Measurements from ENCODE around the gene KCNH1. TPM values are rescaled to one million over a fixed set of nuclear protein-coding genes. Genes with fewer than 3 reads are reported as not detected.

KCNH1 gene
- total RNA-seq, 2 donors from 2014 or later, result 0.40 to 0.64 TPM

- intact Hi-C loops (cut with DNase I), result no loop called here
- DNase-seq, result no peak
- Histone ChIP-seq H3K9me3 (no peaks in the 10 kb centered on the region), H3K4me3 (no peak overlapping the region), H3K4me1 (no peaks in the 10 kb centered on the region), H3K27me3 (no peaks in the 10 kb centered on the region), H3K27ac (no peak overlapping the region), H3K9ac (ENCODE audit: low read depth in 2 of 2, low read length in 2 of 2) (no peak overlapping the region), H3K36me3 (no peaks in the 10 kb centered on the region)
- no peak for TF ChIP-seq CTCF (IDR thresholded peaks at IDR 0.05)
These were observed 319.4 kb downstream of the KCNH1 start for GRCh38 chr1:210814382-210815123.

GRCh38 chr1:210801501-210801900, 332.4 kb downstream of the KCNH1 start:
- DNase-seq, result no peak
- Histone ChIP-seq H3K4me1 (no peaks in the 10 kb centered on the region), H3K27ac (no peak overlapping the region), H3K27me3 (no peaks in the 10 kb centered on the region), H3K9ac (ENCODE audit: low read depth in 2 of 2, low read length in 2 of 2) (no peak overlapping the region), H3K36me3 (no peaks in the 10 kb centered on the region), H3K9me3 (no peaks in the 10 kb centered on the region), H3K4me3 (no peak overlapping the region)
- no peak for TF ChIP-seq CTCF (IDR thresholded peaks at IDR 0.05)
- intact Hi-C loops (cut with DNase I), result no loop called here

- no peaks in the 10 kb centered on the region for H3K36me3 ChIP-seq
- H3K9ac ChIP-seq (ENCODE audit: low read depth in 2 of 2, low read length in 2 of 2), result no peak overlapping the region
- intact Hi-C loops (cut with DNase I), result no loop called here
- H3K27ac ChIP-seq, result no peak overlapping the region
- H3K9me3 ChIP-seq, result no peaks in the 10 kb centered on the region
- DNase-seq, result no peak
- H3K27me3 ChIP-seq, result no peaks in the 10 kb centered on the region
- H3K4me1 ChIP-seq, result no peaks in the 10 kb centered on the region
- H3K4me3 ChIP-seq, result no peak overlapping the region
- no peak for TF ChIP-seq CTCF (IDR thresholded peaks at IDR 0.05)
These were observed 333.2 kb downstream of the KCNH1 start for GRCh38 chr1:210800756-210801155.

- no peaks in the 10 kb centered on the region for H3K27me3 ChIP-seq
- H3K9me3 ChIP-seq, result no peaks in the 10 kb centered on the region
- H3K27ac ChIP-seq, result no peak overlapping the region
- intact Hi-C loops (cut with DNase I), result no loop called here
- no peak for TF ChIP-seq CTCF (IDR thresholded peaks at IDR 0.05)
- no peak overlapping the region for H3K4me3 ChIP-seq
- no peak for DNase-seq
- H3K36me3 ChIP-seq, result no peaks in the 10 kb centered on the region
- no peaks in the 10 kb centered on the region for H3K4me1 ChIP-seq
- H3K9ac ChIP-seq (ENCODE audit: low read depth in 2 of 2, low read length in 2 of 2), result no peak overlapping the region
These were observed 333.6 kb downstream of the KCNH1 start for GRCh38 chr1:210800301-210800700.

GRCh38 chr1:210797422-210797821, 336.5 kb downstream of the KCNH1 start:
- Histone ChIP-seq H3K4me3 (no peak overlapping the region), H3K4me1 (no peaks in the 10 kb centered on the region), H3K27ac (no peak overlapping the region), H3K9me3 (no peaks in the 10 kb centered on the region), H3K27me3 (no peaks in the 10 kb centered on the region), H3K9ac (ENCODE audit: low read depth in 2 of 2, low read length in 2 of 2) (no peak overlapping the region), H3K36me3 (no peaks in the 10 kb centered on the region)
- intact Hi-C loops (cut with DNase I), result no loop called here
- DNase-seq, result no peak
- no peak for TF ChIP-seq CTCF (IDR thresholded peaks at IDR 0.05)
